ENCODE results near the gene SCD.

SCD gene

DNA sequence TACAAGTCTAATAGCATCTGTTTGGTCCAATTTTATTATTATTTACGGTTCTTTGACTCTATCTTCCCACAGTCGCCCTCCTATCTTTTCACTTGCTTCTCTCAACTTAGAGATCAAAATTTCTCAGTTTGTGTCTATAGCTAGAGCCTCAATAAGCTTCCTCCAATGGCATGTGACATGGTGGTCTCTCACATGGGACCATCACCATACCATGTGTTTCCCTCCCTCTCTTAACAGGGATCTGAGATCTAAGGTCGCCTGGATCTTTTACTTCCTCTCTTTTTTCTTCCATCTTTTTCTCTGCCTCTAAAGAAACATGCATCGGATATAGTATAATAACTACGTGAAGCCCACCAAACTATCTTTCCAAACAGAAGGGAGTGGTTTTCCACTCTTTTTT is 18.8 kb upstream of the SCD start:
- Mint-ChIP-seq H3K9me3 (no peaks in the 10 kb centered on the region), H3K27me3 (peaks cover 37% of the 10 kb centered on the region), H3K4me1 (peaks cover 19% of the 10 kb centered on the region), H3K36me3 (no peaks in the 10 kb centered on the region), H3K27ac (no peak overlapping the region), H3K4me3 (no peak overlapping the region)
- DNase-seq = no peak
- CTCF ChIA-PET = interaction anchor here (1.1 to 3.2 kb wide), 2 partner anchors 46 to 105 kb away, joined by 3 to 13 read pairs; no protein-coding TSS in a partner anchor

DNA sequence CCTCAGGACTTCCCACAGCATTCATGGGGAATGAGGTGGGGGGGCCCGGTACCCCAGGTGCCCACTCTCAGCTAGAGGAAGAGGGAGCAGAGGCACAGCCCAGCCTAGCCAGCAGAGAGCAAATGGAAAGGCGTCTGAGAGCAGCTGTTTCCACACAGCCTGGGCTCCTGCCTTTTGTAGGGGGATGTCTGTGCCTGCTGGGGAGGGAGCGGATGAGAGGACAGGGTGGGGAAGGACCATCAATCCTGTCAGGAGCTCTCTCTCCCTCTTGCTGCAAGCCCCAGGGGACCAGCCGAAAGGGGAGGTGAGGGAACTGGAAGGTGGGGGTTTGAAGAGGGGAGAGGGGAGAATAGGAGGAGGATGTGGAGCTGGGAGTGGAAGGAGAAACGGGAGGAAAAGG is 17.0 kb upstream of the SCD start, which contains the start of gene PKD2L1:
PKD2L1 (minus strand) TSS at position 150 of the 400 bp plus-strand sequence; CDS start at position 25, 125 bp downstream.
- Mint-ChIP-seq H3K36me3 (no peaks in the 10 kb centered on the region), H3K9me3 (no peaks in the 10 kb centered on the region), H3K4me1 (peaks cover 19% of the 10 kb centered on the region), H3K4me3 (no peak within 1 kb of the TSS), H3K27ac (no peak within 1 kb of the TSS), H3K27me3 (peaks cover 52% of the 10 kb centered on the region)
- DNase-seq = no peak
- CTCF ChIA-PET = interaction anchor here (1.5 to 3.6 kb wide), 3 partner anchors 9 to 103 kb away, joined by 3 to 12 read pairs (median 7); no protein-coding TSS in a partner anchor

DNA sequence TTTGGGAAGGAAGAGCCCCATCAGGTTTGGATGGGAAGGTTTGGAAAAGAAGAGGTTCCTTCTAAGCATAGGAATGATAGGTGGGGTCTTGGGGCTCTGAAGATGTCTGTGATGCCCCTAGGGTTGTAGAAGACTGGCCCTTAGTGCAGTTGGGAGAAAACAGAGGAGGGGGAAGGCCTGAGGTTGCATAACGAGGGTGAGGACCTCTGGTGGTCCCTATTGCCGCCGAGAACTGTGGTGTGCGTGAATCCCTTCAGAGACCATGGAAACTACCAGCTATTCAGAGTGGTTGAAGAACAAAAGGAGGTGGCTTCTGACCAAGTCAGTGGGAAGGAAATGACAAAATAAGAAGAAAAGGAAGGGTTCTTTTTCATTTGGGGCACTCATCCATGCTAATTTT is 13.9 kb upstream of the SCD start:
- Mint-ChIP-seq H3K27me3 (peaks cover 59% of the 10 kb centered on the region), H3K27ac (no peak overlapping the region), H3K36me3 (no peaks in the 10 kb centered on the region), H3K9me3 (no peaks in the 10 kb centered on the region), H3K4me1 (peaks cover 2% of the 10 kb centered on the region), H3K4me3 (no peak overlapping the region)
- no peak for DNase-seq
- CTCF ChIA-PET = interaction anchor here (1.2 to 3.6 kb wide), 4 partner anchors 98 to 175 kb away, joined by 3 to 12 read pairs (median 6); no protein-coding TSS in a partner anchor

DNA sequence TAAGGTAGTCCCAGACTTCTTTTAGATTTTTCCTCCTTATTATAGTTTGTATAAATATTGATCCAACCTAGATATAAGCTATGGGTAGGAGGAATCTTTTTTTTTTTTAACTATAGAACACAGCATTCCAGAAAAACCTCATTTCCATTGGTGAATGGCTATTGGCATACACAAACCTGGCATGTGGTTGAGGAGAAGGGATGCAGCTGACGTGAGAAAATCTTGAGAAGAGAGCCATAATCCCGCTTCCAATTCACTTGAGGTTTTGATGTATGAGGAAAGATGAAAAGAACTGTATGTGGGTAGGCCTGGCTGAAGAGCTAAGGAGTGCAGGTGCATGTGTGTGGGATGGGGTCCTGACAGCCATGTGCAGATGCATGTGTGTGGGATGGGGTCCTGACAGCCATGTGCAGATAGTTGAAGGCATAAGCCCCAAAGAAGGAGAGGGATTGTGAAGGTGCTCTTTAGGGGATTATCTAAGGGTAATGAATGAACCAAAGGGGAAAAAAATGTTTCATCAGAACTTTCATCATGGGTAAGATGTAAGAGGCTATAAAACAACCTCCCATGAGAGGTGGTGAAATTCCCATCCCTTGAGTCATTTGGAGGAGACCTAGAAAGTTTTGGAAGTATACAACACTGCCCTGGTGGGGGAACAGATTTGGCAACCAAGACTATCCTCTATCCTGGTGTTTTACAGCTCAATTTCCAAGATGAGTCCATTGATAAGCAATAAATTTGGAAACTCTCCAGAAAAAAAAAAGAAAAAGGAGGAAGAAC is 13.2 kb upstream of the SCD start:
- CTCF ChIA-PET = interaction anchor here (0.7 to 2.2 kb wide), 2 partner anchors 100 to 129 kb away, joined by 4 to 9 read pairs; no protein-coding TSS in a partner anchor
- no peak overlapping the region for H3K27ac Mint-ChIP-seq
- H3K4me1 Mint-ChIP-seq = peaks cover 4% of the 10 kb centered on the region
- no peaks in the 10 kb centered on the region for H3K36me3 Mint-ChIP-seq
- H3K27me3 Mint-ChIP-seq = peaks cover 63% of the 10 kb centered on the region
- H3K4me3 Mint-ChIP-seq = no peak overlapping the region
- H3K9me3 Mint-ChIP-seq = no peaks in the 10 kb centered on the region
- no peak for DNase-seq

DNA sequence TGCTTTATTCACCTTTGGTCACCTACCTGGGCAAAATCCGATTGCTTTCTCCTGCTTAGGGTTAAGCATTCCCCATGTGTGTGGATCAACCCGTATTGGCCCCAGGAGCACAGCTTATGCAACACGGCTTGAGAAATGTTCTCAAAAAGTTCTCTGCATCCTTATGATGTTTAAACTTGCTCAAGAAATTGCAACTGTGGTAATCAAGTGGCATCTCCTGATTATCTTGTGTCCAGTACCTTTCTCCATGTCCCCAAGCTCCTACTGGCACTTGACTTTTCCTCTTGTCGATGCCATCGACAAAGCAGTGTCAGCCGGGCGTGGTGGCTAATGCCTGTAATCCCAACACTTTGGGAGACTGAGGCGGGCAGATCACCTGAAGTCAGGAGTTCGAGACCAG is 12.3 kb upstream of the SCD start:
- Mint-ChIP-seq H3K36me3 (no peaks in the 10 kb centered on the region), H3K27ac (no peak overlapping the region), H3K9me3 (no peaks in the 10 kb centered on the region), H3K27me3 (peaks cover 60% of the 10 kb centered on the region), H3K4me3 (no peak overlapping the region), H3K4me1 (peaks cover 10% of the 10 kb centered on the region)
- no peak for DNase-seq
- CTCF ChIA-PET = interaction anchor here (0.7 to 2.2 kb wide), 2 partner anchors 99 to 129 kb away, joined by 4 to 9 read pairs; no protein-coding TSS in a partner anchor

DNA sequence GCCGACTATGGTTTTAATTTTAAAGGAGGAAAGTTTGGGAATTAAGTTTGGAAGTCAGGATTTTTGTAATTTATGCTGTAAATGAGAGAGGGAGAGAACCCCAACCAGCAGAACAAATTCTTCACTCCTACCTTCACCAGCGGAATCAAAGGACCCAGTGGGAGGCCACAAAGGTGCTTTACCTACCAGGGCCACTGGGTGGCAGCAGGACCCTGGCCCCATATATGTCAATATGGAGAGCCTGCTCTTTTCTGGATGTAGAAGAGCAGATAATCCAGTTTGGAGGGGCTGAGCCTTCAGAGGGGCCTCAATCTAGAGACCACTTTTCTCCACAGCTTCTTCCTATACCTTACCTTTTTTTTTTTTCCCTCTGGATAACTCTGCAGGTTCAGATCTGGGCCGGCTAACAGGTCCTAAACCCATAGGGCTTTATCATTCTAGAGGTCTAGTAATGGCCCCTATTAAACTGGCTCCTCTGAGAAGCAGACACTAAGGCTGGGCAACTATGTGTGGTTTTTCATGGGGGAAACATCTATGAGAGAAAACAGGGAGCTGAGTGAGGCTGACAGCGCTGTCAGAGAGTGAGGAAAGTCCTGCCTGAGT is 8.5 kb upstream of the SCD start:
- peak overlapping the region; percentile 71 for H3K27ac Mint-ChIP-seq
- no peaks in the 10 kb centered on the region for H3K9me3 Mint-ChIP-seq
- DNase-seq = peak; percentile 89
- H3K27me3 Mint-ChIP-seq = peaks cover 38% of the 10 kb centered on the region
- H3K36me3 Mint-ChIP-seq = no peaks in the 10 kb centered on the region
- peaks cover 22% of the 10 kb centered on the region for H3K4me1 Mint-ChIP-seq
- no peak overlapping the region for H3K4me3 Mint-ChIP-seq
- CTCF ChIA-PET = interaction anchor here (0.7 to 16.8 kb wide), 17 partner anchors 8 to 405 kb away, joined by 3 to 218 read pairs (median 5); partner anchors contain the start of genes PKD2L1 and SCD

DNA sequence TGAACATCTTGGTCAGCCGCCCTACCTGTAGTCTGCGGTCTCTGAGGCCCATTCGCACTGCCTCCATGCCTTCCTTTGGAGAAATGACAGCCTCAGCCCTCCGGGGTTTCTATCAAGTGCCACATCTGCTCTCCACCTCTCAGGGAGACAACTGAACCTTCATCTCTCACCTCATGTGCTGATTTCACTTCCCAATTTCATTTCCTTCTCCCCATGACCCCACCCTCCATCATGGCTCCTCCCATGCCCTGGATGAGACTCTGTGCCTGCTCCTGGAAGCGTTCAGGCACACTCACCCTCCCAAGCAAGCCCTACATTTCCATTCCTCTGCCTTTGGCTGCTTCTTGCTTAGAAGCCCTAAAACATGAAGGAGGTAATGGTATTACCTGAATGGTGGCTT is 7.8 kb upstream of the SCD start:
- no peaks in the 10 kb centered on the region for H3K9me3 Mint-ChIP-seq
- H3K27me3 Mint-ChIP-seq = peaks cover 32% of the 10 kb centered on the region
- no peak overlapping the region for H3K27ac Mint-ChIP-seq
- DNase-seq = no peak
- H3K4me1 Mint-ChIP-seq = peaks cover 24% of the 10 kb centered on the region
- CTCF ChIA-PET = interaction anchor here (0.7 to 16.8 kb wide), 15 partner anchors 8 to 187 kb away, joined by 3 to 218 read pairs (median 6); partner anchors contain the start of genes PKD2L1 and SCD
- no peaks in the 10 kb centered on the region for H3K36me3 Mint-ChIP-seq
- no peak overlapping the region for H3K4me3 Mint-ChIP-seq

DNA sequence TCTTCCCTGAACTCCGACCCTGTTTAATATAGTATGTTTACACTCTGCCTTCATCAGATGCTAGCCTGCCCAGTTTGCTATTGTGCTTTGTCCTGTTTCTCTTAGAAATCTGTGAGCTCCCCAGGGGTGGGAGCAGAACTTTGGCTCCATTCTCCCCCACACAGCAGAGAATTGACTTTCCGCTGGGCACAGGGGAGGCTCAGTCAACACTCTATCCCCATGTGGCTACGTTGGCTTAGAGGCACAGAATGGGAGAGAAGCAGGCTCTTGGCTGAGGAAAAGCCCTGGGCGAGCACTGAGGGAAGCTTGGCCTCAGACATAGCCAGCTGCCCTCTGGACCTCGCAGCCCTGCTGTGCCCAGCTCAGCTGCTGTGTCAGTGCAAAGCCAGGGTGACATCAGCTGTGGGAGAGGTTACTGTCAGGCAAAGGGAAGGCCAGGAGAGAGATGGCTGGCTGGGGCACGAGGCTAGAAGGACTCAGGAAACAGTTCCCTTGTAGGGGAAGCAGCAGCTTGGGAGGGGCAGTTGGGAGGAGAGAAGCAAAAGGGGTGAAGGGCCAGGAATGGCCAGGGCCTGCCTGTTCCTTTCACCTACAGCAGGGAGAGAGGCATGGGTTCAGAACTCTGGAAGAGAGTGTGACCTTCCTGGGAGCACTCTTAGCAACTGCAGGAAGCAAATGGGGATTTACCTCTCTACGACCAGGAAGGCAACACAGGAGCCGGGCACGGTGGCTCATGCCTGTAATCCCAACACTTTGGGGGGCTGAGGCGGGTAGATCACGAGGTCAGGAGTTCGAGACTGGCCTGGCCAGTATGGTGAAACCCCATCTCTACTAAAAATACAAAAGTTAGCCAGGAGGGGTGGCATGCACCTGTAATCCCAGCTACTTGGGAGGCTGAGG is 5.8 kb upstream of the SCD start:
- peaks cover 18% of the 10 kb centered on the region for H3K27me3 Mint-ChIP-seq
- peak overlapping the region; percentile 56 for H3K27ac Mint-ChIP-seq
- no peaks in the 10 kb centered on the region for H3K36me3 Mint-ChIP-seq
- CTCF ChIA-PET = interaction anchor here (0.7 to 16.8 kb wide), 12 partner anchors 9 to 195 kb away, joined by 3 to 218 read pairs (median 4); partner anchors contain the start of gene HIF1AN
- no peak overlapping the region for H3K4me3 Mint-ChIP-seq
- no peak for DNase-seq
- peaks cover 40% of the 10 kb centered on the region for H3K4me1 Mint-ChIP-seq
- no peaks in the 10 kb centered on the region for H3K9me3 Mint-ChIP-seq

DNA sequence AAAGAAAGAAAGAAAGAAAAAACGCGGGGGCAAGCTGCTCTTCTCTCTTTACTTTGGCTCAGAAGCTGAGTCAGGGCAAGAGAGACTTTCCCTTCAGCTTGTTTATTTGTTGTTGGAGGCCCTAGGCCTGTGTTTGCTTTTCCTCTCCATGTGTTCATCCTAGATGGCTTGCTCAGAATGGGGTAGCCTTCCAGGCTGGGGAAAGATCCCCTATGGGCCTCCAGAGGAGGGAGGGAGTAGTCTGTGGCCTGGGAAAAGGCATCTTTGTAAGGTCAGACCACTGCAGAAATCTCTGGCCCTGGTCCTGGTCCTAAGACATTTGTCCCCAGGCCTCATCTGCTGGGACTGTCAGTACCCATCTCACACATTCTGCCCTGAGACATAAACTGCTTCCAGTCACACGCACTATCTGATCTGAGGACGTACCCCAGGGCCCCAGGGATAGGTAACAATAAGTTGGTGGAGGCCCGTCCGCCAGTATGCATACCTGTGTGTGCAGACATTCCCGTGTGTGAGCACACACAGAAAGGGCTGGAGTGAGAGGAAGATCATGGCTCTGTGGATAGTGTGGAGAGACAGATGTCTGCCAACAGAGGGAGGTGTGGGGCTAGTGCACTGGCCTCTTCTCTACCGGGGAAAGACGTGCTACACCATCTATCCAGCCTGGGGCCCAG is 4.9 kb upstream of the SCD start:
- Mint-ChIP-seq H3K27ac (no peak overlapping the region), H3K27me3 (peaks cover 13% of the 10 kb centered on the region), H3K4me3 (no peak overlapping the region), H3K4me1 (peaks cover 42% of the 10 kb centered on the region), H3K36me3 (no peaks in the 10 kb centered on the region), H3K9me3 (no peaks in the 10 kb centered on the region)
- CTCF ChIA-PET = interaction anchor here (0.7 to 16.8 kb wide), 15 partner anchors 8 to 536 kb away, joined by 3 to 218 read pairs (median 4); partner anchors contain the start of gene HIF1AN
- peak; percentile 71 for DNase-seq

DNA sequence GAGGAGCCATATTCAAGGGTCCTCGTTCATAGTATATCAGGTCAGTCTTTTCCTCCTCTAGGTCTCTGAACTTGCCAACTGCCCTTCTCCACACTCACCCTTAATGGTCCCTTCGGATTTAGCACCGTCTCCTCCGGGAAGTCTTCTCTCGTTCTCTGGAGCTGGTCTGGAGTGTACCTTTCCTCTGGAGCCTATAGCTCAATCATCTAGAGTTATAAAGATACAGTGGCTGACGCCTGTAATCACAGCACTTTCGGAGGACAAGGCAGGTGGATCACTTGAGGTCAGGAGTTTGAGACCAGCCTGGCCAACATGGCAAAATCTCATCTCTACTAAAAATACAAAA is 4.4 kb upstream of the SCD start:
- Mint-ChIP-seq H3K27ac (no peak overlapping the region), H3K36me3 (peaks cover 2% of the 10 kb centered on the region), H3K27me3 (peaks cover 13% of the 10 kb centered on the region), H3K9me3 (no peaks in the 10 kb centered on the region), H3K4me1 (peaks cover 42% of the 10 kb centered on the region), H3K4me3 (no peak overlapping the region)
- no peak for DNase-seq
- CTCF ChIA-PET = interaction anchor here (0.7 to 16.8 kb wide), 12 partner anchors 9 to 536 kb away, joined by 3 to 218 read pairs (median 4); no protein-coding TSS in a partner anchor

DNA sequence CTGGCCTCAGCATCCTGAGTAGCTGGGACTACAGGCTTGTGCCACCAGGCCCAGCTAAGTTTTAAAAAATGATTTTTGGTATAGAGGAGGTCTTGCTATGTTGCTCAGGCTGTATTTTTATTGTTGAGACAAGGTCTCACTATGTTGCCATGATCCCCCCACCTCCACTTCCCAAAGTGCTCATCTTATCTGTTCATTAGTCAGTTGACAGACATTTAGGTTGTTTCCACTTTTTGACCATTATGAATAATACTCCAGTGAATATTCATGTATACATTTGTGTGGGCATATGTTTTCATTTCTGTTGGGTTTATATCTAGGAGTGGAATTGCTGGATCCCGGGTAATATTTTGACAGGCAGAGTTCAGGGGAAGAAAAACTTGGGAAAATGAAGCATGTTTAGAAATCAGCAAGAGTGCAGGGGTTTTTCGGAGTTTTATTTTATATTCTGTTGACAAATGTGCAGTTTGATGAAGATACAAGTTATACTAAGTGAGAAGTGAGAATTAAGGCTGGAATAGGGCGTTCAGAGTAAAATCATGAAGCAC is 2.7 kb upstream of the SCD start:
- H3K9me3 Mint-ChIP-seq = no peaks in the 10 kb centered on the region
- H3K4me1 Mint-ChIP-seq = peaks cover 47% of the 10 kb centered on the region
- peaks cover 19% of the 10 kb centered on the region for H3K36me3 Mint-ChIP-seq
- CTCF ChIA-PET = interaction anchor here (0.7 to 16.8 kb wide), 10 partner anchors 14 to 641 kb away, joined by 3 to 218 read pairs (median 3); partner anchors contain the start of gene PKD2L1
- no peak for DNase-seq
- H3K27me3 Mint-ChIP-seq = peaks cover 8% of the 10 kb centered on the region
- H3K27ac Mint-ChIP-seq = no peak overlapping the region
- H3K4me3 Mint-ChIP-seq = peak overlapping the region; percentile 22

DNA sequence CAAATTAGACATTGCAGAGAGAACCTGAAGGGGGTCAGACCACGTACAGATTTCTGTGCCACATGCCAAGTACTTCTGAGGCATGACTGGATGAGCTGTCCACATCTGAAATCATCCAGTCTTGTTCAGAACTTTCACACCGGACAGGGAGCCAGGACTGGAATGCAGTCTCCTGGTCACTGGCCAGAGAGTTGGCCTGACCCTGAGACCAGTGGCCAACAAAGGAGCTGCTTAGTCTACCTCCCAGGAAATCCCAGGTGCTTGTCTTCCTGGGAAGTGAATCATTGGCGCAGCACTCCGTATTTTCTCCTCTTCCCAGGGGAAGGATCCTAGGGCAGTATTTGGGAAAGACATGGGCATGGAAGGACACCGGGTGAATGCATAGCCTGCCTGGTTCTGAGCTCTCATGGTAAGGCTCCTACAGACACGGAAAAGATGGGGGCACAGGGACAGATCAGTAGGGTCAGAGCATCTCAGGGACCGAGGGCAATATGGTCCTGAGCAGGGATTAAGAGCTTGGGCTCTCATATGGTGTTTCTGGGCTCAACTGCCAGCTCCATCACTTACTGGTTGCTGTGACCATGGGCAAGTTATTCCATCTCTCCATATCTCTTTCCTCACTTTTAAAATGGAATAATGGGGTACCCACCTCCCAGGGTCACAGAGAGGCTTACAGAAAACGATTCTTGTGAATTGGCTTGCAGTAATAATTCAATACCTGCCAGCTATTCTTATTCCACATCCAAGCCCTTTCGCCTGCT is 1.3 kb upstream of the SCD start:
- no peak for DNase-seq
- Mint-ChIP-seq H3K36me3 (peaks cover 33% of the 10 kb centered on the region), H3K9me3 (no peaks in the 10 kb centered on the region), H3K27me3 (peaks cover 6% of the 10 kb centered on the region), H3K4me1 (peaks cover 59% of the 10 kb centered on the region), H3K4me3 (peak overlapping the region; percentile 99), H3K27ac (peak overlapping the region; percentile 79)
- CTCF ChIA-PET = interaction anchor here (0.6 to 16.8 kb wide), 9 partner anchors 15 to 989 kb away, joined by 3 to 218 read pairs (median 5); partner anchors contain the start of gene PKD2L1

Measured in activated naive CD4-positive, alpha-beta T cell treated with anti-CD3 and anti-CD28 coated beads, Interleukin-2, amount 10 ng/mL, durations not matched to agents 7 days and 5 days (primary cell).